ENCODE results near the gene NXPE4. TPM values are rescaled to one million over a fixed set of nuclear protein-coding genes. Genes with fewer than 3 reads are reported as not detected.

The NXPE4 gene
- total and polyA plus RNA-seq, 9 donors: 0.35 TPM; not detected in 8

GRCh38 chr11:114522818-114523217 is 72.8 kb downstream of the NXPE4 start:
- no peak for DNase-seq
- Histone ChIP-seq H3K4me1 (ENCODE audit: insufficient read depth) (no peaks in the 10 kb centered on the region), H3K27ac (no peak overlapping the region), H3K9me3 (no peaks in the 10 kb centered on the region), H3K4me3 (no peak overlapping the region), H3K36me3 (no peaks in the 10 kb centered on the region), H3K27me3 (no peaks in the 10 kb centered on the region)
- no peak for TF ChIP-seq CTCF (IDR thresholded peaks at IDR 0.05)
- TF ChIP-seq EP300 (IDR thresholded peaks at IDR 0.05): no peak
- no peak for TF ChIP-seq POLR2A (IDR thresholded peaks at IDR 0.05)
- WGBS, 3 donors: 41 to 57% (median 54%) methylated on average over 2 of the region's 2 CpGs
- intact Hi-C loops (cut with DNase I): no loop called here

Small RNA genes lying within 50 kb of the gene (small RNA-seq; reads per million reads assigned to genes)
- gene RF01210: not detected

Other genes starting within 250 kb of the NXPE4 start
- gene C11orf71, start 195.3 kb downstream of the NXPE4 start, total RNA-seq: 10 to 100 TPM in 2 of 7 donors, 1 to 10 TPM in 5; 6.7 to 15.3 (median 9.5) TPM
- gene C11orf71, start 195.3 kb downstream of the NXPE4 start, polyA plus RNA-seq: 1 to 10 TPM; 6.5 to 9.8 TPM
- 10 to 100 TPM; 24.7 to 34.1 (median 28.3) TPM for gene RBM7, start 195.1 kb downstream of the NXPE4 start, total RNA-seq
- 10 to 100 TPM; 21.1 to 41.3 TPM for gene RBM7, start 195.1 kb downstream of the NXPE4 start, polyA plus RNA-seq
- gene REXO2, start 156.3 kb downstream of the NXPE4 start, total RNA-seq: 100 to 1,000 TPM in 3 of 7 donors, 10 to 100 TPM in 4; 74.1 to 148 (median 96.0) TPM
- gene REXO2, start 156.3 kb downstream of the NXPE4 start, polyA plus RNA-seq: 100 to 1,000 TPM in 1 of 2 donors, 10 to 100 TPM in 1; 85.5 to 138 TPM
- gene NXPE1, start 35.9 kb downstream of the NXPE4 start, total RNA-seq: 1 to 10 TPM in 1 of 7 donors, under 1 TPM in 2, not detected in 4; 0.15 to 1.0 (median 0.24) TPM
- under 1 TPM in 1 of 2 donors, not detected in 1; 0.07 TPM for gene NXPE1, start 35.9 kb downstream of the NXPE4 start, polyA plus RNA-seq
- 1 to 10 TPM in 1 of 7 donors, under 1 TPM in 6; 0.28 to 1.5 (median 0.55) TPM for gene NXPE2, start 82.7 kb upstream of the NXPE4 start, total RNA-seq
- gene NXPE2, start 82.7 kb upstream of the NXPE4 start, polyA plus RNA-seq: under 1 TPM; 0.10 to 0.22 TPM

Data from ovary (tissue), 9 donors.